Coronary artery (tissue), 2 donors: ENCODE data around the gene SRP9.
"Not testable (repeated sequence)": the region's sequence is repeated elsewhere in the genome, so short reads cannot be mapped to it uniquely, and the experiment has no call there.

Experiments used
- DNase-seq: peaks from one replicate; pipeline ENCODE4 v3.0.0-alpha.2; 2017; ENCODE audit warnings: low spot score
- H3K27ac ChIP-seq, 2 donors: fragments of 200-600 bp; sonication (generic); one replicate each; pipeline ENCODE4 v1.5.1; 2016 to 2019
- H3K4me3 ChIP-seq: fragments of 200-600 bp; sonication (generic); 2 replicates; pipeline ENCODE4 v1.5.1; 2016; ENCODE audit warnings: mild to moderate bottlenecking, moderate library complexity
- CTCF ChIP-seq: fragments of 200-600 bp; sonication (generic); IDR thresholded peaks from one replicate; pipeline ENCODE4 v1.5.1; 2019; ENCODE audit warnings: antibody characterized with exemption

SRP9 gene

GRCh38 chr1:225825607-225826007, 48.0 kb downstream of the SRP9 start:
- TF ChIP-seq CTCF, result no peak
- no peak overlapping the region for H3K27ac ChIP-seq
- peak overlapping the region; percentile 1 for H3K4me3 ChIP-seq
- no peak for DNase-seq

- Histone ChIP-seq H3K27ac (peak overlapping the region in 1 of 2 donors; percentile 53), H3K4me3 (no peak overlapping the region)
- TF ChIP-seq CTCF, result no peak
- DNase-seq, result no peak
These were observed 49.5 kb downstream of the SRP9 start for GRCh38 chr1:225827076-225827475.

GRCh38 chr1:225828706-225829345, 51.2 kb downstream of the SRP9 start:
- Histone ChIP-seq H3K27ac (no peak overlapping the region), H3K4me3 (no peak overlapping the region)
- no peak for TF ChIP-seq CTCF
- no peak for DNase-seq

- TF ChIP-seq CTCF, result no peak
- DNase-seq, result no peak
- no peak overlapping the region for H3K27ac ChIP-seq
- no peak overlapping the region for H3K4me3 ChIP-seq
These were observed 53.2 kb downstream of the SRP9 start for GRCh38 chr1:225830841-225831240.

GRCh38 chr1:225834417-225835329, 57.0 kb downstream of the SRP9 start:
- peak overlapping the region; percentile 48 to 82 for H3K27ac ChIP-seq
- no peak for DNase-seq
- H3K4me3 ChIP-seq, result peak overlapping the region; percentile 5
- no peak for TF ChIP-seq CTCF

DNA sequence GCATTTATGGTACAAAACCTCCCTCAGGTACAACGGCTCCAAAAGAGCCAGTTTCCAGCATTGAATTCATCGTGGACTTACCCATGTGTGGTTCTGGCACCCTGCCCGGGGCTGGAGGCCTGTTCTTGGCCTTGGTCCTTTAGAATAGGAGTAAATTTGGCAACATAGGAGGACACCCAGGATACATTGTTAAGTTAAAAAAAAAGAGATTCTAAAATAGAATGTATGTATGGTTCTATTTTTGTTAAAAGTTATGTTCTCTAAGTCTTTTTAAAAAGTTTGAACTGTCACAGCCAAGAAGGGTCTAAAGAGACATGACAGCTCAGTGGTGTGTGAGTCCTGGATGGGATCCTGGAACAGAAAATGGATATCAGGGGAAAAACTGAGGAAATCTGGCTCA, 58.2 kb downstream of the SRP9 start:
- Histone ChIP-seq H3K27ac (peak overlapping the region; percentile 27 to 67), H3K4me3 (no peak overlapping the region)
- DNase-seq, result no peak
- no peak for TF ChIP-seq CTCF

- peak overlapping the region; percentile 27 to 67 for H3K27ac ChIP-seq
- DNase-seq, H3K4me3 ChIP-seq: not testable (repeated sequence)
These were observed 58.7 kb downstream of the SRP9 start for GRCh38 chr1:225836296-225836695.
